SU-DHL-6 (cell line): ENCODE results near the gene QSOX2.

ENCODE experiments used
- CTCF ChIP-seq: fragments of 200-600 bp; sonication (generic); IDR thresholded peaks from one replicate; pipeline ENCODE4 v1.5.1; 2017; ENCODE audit warnings: antibody characterized with exemption, mild to moderate bottlenecking, low read length, moderate library complexity; ENCODE audit not compliant: insufficient read depth, poor library complexity, severe bottlenecking
- EZH2phosphoT487 ChIP-seq: fragments of 200-600 bp; sonication (generic), shearing (Covaris generic); conservative IDR thresholded peaks from 2 replicates; pipeline ENCODE4 v1.6.1; 2018; ENCODE audit warnings: mild to moderate bottlenecking, antibody characterized with exemption, low read length, moderate library complexity, mixed read lengths

GRCh38 chr9:136286359-136286986, 40.9 kb upstream of the QSOX2 start:
- TF ChIP-seq EZH2phosphoT487 (no peak), CTCF (no peak)
